Uterus (tissue), 2 donors: ENCODE results near the gene YTHDC2.

Experiments used
- POLR2A ChIP-seq, 2 donors: fragments of 450-650 bp; IDR thresholded peaks; one replicate each; pipeline ENCODE4 v1.6.1; 2016; ENCODE audit warnings: antibody characterized with exemption in 2 of 2, mild to moderate bottlenecking in 1 of 2, moderate library complexity in 1 of 2
- TF ChIP-seq, protein P1 (sequence below), 4 experiments: fragments of 200-600 bp in 2 of 4; fragments of 450-650 bp in 2 of 4; sonication (generic) in 2 of 4; IDR thresholded peaks; one replicate each; pipeline ENCODE4 v1.5.1; 2016 to 2019; ENCODE audit warnings: antibody characterized with exemption in 4 of 4, mild to moderate bottlenecking in 2 of 4, moderate library complexity in 1 of 4

- TF ChIP-seq POLR2A (IDR thresholded peaks at IDR 0.05): no peak
- TF ChIP-seq, protein P1, sequence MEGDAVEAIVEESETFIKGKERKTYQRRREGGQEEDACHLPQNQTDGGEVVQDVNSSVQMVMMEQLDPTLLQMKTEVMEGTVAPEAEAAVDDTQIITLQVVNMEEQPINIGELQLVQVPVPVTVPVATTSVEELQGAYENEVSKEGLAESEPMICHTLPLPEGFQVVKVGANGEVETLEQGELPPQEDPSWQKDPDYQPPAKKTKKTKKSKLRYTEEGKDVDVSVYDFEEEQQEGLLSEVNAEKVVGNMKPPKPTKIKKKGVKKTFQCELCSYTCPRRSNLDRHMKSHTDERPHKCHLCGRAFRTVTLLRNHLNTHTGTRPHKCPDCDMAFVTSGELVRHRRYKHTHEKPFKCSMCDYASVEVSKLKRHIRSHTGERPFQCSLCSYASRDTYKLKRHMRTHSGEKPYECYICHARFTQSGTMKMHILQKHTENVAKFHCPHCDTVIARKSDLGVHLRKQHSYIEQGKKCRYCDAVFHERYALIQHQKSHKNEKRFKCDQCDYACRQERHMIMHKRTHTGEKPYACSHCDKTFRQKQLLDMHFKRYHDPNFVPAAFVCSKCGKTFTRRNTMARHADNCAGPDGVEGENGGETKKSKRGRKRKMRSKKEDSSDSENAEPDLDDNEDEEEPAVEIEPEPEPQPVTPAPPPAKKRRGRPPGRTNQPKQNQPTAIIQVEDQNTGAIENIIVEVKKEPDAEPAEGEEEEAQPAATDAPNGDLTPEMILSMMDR (IDR thresholded peaks at IDR 0.05): no peak
Measured at GRCh38 chr5:113514289-113514635, 768 bp downstream of the YTHDC2 start.
